ENCODE results near the gene AFF3.

The AFF3 gene

GRCh38 chr2:99520195-99520594 is 622.2 kb downstream of the AFF3 start:
- Histone ChIP-seq H3K4me1 (ENCODE audit: low read length) (no peaks in the 10 kb centered on the region), H2AFZ (ENCODE audit: low read depth, low read length) (no peak overlapping the region), H4K20me1 (ENCODE audit: insufficient read depth, low read length) (no peaks in the 10 kb centered on the region), H3K27me3 (ENCODE audit: low read depth, low read length) (no peaks in the 10 kb centered on the region), H3K9me3 (ENCODE audit: insufficient read depth, low read length) (no peaks in the 10 kb centered on the region), H3K36me3 (replicated peaks; ENCODE audit: low read depth, low read length) (no peaks in the 10 kb centered on the region), H3K4me2 (ENCODE audit: low read length) (no peak overlapping the region), H3K9ac (ENCODE audit: low read length) (no peak overlapping the region), H3K27ac (ENCODE audit: low read length) (no peak overlapping the region), H3K79me2 (ENCODE audit: low read length) (no peaks in the 10 kb centered on the region), H3K4me3 (ENCODE audit: low read length) (no peak overlapping the region)
- TF ChIP-seq EZH2phosphoT487 (IDR thresholded peaks at IDR 0.05; ENCODE audit: low read depth) (no peak), CTCF (IDR thresholded peaks at IDR 0.05; ENCODE audit: low read depth, low read length) (no peak)

- Histone ChIP-seq H3K4me2 (ENCODE audit: low read length) (no peak overlapping the region), H3K79me2 (ENCODE audit: low read length) (no peaks in the 10 kb centered on the region), H3K9ac (ENCODE audit: low read length) (no peak overlapping the region), H2AFZ (ENCODE audit: low read depth, low read length) (no peak overlapping the region), H3K27me3 (ENCODE audit: low read depth, low read length) (no peaks in the 10 kb centered on the region; the same call in 1 of the 2 replicates), H3K4me1 (ENCODE audit: low read length) (no peaks in the 10 kb centered on the region), H3K27ac (ENCODE audit: low read length) (no peak overlapping the region), H3K9me3 (ENCODE audit: insufficient read depth, low read length) (no peaks in the 10 kb centered on the region), H4K20me1 (ENCODE audit: insufficient read depth, low read length) (no peaks in the 10 kb centered on the region), H3K4me3 (ENCODE audit: low read length) (no peak overlapping the region), H3K36me3 (replicated peaks; ENCODE audit: low read depth, low read length) (no peaks in the 10 kb centered on the region)
- no peak for TF ChIP-seq CTCF (IDR thresholded peaks at IDR 0.05; ENCODE audit: low read depth, low read length)
- TF ChIP-seq EZH2phosphoT487 (IDR thresholded peaks at IDR 0.05; ENCODE audit: low read depth) = no peak
Observed at GRCh38 chr2:99514357-99514756, 628.0 kb downstream of the AFF3 start.

- Histone ChIP-seq H3K4me2 (ENCODE audit: low read length) (no peak overlapping the region), H3K27me3 (ENCODE audit: low read depth, low read length) (no peaks in the 10 kb centered on the region; the same call in 1 of the 2 replicates), H3K9ac (ENCODE audit: low read length) (no peak overlapping the region), H4K20me1 (ENCODE audit: insufficient read depth, low read length) (no peaks in the 10 kb centered on the region), H3K27ac (ENCODE audit: low read length) (no peak overlapping the region), H2AFZ (ENCODE audit: low read depth, low read length) (no peak overlapping the region), H3K4me1 (ENCODE audit: low read length) (no peaks in the 10 kb centered on the region), H3K9me3 (ENCODE audit: insufficient read depth, low read length) (no peaks in the 10 kb centered on the region), H3K79me2 (ENCODE audit: low read length) (no peaks in the 10 kb centered on the region), H3K36me3 (replicated peaks; ENCODE audit: low read depth, low read length) (no peaks in the 10 kb centered on the region), H3K4me3 (ENCODE audit: low read length) (no peak overlapping the region)
- TF ChIP-seq EZH2phosphoT487 (IDR thresholded peaks at IDR 0.05; ENCODE audit: low read depth) = no peak
- no peak for TF ChIP-seq CTCF (IDR thresholded peaks at IDR 0.05; ENCODE audit: low read depth, low read length)
Observed at GRCh38 chr2:99512181-99512591, 630.2 kb downstream of the AFF3 start.

GRCh38 chr2:99509387-99509786 is 633.0 kb downstream of the AFF3 start:
- Histone ChIP-seq H3K27me3 (ENCODE audit: low read depth, low read length) (no peaks in the 10 kb centered on the region; the same call in 1 of the 2 replicates), H2AFZ (ENCODE audit: low read depth, low read length) (no peak overlapping the region), H4K20me1 (ENCODE audit: insufficient read depth, low read length) (no peaks in the 10 kb centered on the region), H3K9ac (ENCODE audit: low read length) (no peak overlapping the region), H3K4me2 (ENCODE audit: low read length) (no peak overlapping the region), H3K4me3 (ENCODE audit: low read length) (no peak overlapping the region), H3K36me3 (replicated peaks; ENCODE audit: low read depth, low read length) (no peaks in the 10 kb centered on the region), H3K27ac (ENCODE audit: low read length) (no peak overlapping the region), H3K4me1 (ENCODE audit: low read length) (peaks cover 9% of the 10 kb centered on the region), H3K79me2 (ENCODE audit: low read length) (no peaks in the 10 kb centered on the region), H3K9me3 (ENCODE audit: insufficient read depth, low read length) (no peaks in the 10 kb centered on the region)
- no peak for TF ChIP-seq CTCF (IDR thresholded peaks at IDR 0.05; ENCODE audit: low read depth, low read length)
- no peak for TF ChIP-seq EZH2phosphoT487 (IDR thresholded peaks at IDR 0.05; ENCODE audit: low read depth)
